GM21619 (cell line): ENCODE data around the gene PDE11A.

Experiments used
- ATAC-seq: cut with Tn5 transposase; IDR thresholded peaks from one replicate; pipeline ENCODE4 v1.9.1; 2021; ENCODE audit not compliant: unreplicated experiment

PDE11A gene

GRCh38 chr2:177929662-177930522 is 142.7 kb downstream of the PDE11A start:
- ATAC-seq = no peak

GRCh38 chr2:177923323-177923722 is 149.3 kb downstream of the PDE11A start:
- ATAC-seq = no peak

- ATAC-seq = no peak
These were observed 150.9 kb downstream of the PDE11A start for GRCh38 chr2:177921726-177922125.

- no peak for ATAC-seq
These were observed 155.4 kb downstream of the PDE11A start for GRCh38 chr2:177917169-177917568.

- no peak for ATAC-seq
These were observed 156.2 kb downstream of the PDE11A start for GRCh38 chr2:177916342-177916741.

GRCh38 chr2:177914247-177914646 is 158.3 kb downstream of the PDE11A start:
- no peak for ATAC-seq

- ATAC-seq = no peak
These were observed 162.6 kb downstream of the PDE11A start for GRCh38 chr2:177909962-177910361.

GRCh38 chr2:177908824-177909223 is 163.8 kb downstream of the PDE11A start:
- no peak for ATAC-seq

- ATAC-seq = peak; percentile 44
These were observed 164.4 kb downstream of the PDE11A start for GRCh38 chr2:177908182-177908581.

- peak; percentile 84 for ATAC-seq
These were observed 166.4 kb downstream of the PDE11A start for GRCh38 chr2:177906041-177906718.

GRCh38 chr2:177905640-177906039 is 166.9 kb downstream of the PDE11A start:
- no peak for ATAC-seq

GRCh38 chr2:177902395-177903163 is 170.0 kb downstream of the PDE11A start:
- ATAC-seq = no peak

GRCh38 chr2:177900082-177900481 is 172.5 kb downstream of the PDE11A start:
- no peak for ATAC-seq

GRCh38 chr2:177897278-177897677 is 175.3 kb downstream of the PDE11A start:
- no peak for ATAC-seq

- no peak for ATAC-seq
These were observed 176.0 kb downstream of the PDE11A start for GRCh38 chr2:177896587-177896986.

GRCh38 chr2:177894546-177894945 is 178.0 kb downstream of the PDE11A start:
- no peak for ATAC-seq

- ATAC-seq = no peak
These were observed 178.7 kb downstream of the PDE11A start for GRCh38 chr2:177893880-177894279.

- no peak for ATAC-seq
These were observed 181.0 kb downstream of the PDE11A start for GRCh38 chr2:177891533-177891932.

- no peak for ATAC-seq
These were observed 182.6 kb downstream of the PDE11A start for GRCh38 chr2:177889818-177890460.

GRCh38 chr2:177888581-177888980 is 184.0 kb downstream of the PDE11A start:
- ATAC-seq = no peak

- ATAC-seq = no peak
These were observed 184.9 kb downstream of the PDE11A start for GRCh38 chr2:177887722-177888121.
